ENCODE data around the gene MOB2.

MOB2 gene, protein sequence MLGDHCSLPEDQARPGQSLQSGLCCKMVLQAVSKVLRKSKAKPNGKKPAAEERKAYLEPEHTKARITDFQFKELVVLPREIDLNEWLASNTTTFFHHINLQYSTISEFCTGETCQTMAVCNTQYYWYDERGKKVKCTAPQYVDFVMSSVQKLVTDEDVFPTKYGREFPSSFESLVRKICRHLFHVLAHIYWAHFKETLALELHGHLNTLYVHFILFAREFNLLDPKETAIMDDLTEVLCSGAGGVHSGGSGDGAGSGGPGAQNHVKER

DNA sequence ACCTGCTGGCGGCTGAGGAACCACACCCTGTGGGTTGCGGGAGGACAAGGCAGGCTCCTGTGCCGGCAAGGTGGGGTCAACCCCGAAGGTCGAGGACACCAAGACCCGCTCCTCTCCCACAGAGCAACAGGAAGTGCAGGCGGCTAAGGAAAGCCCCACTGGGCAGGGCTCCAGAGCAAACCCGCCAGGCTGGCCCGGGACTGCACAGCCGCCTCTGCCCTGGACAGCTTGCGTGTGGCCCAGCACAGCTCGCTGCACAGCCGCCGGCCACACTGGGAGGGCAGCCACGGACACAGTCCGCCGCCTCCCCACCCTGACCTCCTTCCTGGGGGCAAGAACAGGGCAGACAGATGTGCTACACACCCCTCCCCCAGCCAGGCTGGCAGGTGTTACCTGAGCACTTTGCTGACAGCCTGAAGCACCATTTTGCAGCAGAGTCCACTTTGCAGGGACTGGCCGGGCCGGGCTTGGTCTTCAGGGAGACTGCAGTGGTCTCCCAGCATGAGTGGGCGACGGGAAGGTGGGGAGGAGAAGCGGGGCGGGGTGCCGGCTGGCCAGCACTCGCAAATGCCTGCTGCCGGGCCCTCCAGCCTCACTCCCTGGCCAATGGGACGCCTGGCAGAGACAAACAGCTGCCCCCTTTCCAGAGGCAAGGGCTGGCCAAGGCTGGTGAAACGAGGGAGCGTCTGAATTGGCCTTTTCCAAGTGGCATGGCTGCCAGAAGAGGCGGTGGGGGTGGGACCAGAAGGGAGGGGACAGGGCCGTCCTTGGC, at the start of gene MOB2:
MOB2 (minus strand) TSS at position 726 of the 772 bp plus-strand sequence; CDS start at position 503, 223 bp downstream.
- DNase-seq, result peak; percentile 72

DNA sequence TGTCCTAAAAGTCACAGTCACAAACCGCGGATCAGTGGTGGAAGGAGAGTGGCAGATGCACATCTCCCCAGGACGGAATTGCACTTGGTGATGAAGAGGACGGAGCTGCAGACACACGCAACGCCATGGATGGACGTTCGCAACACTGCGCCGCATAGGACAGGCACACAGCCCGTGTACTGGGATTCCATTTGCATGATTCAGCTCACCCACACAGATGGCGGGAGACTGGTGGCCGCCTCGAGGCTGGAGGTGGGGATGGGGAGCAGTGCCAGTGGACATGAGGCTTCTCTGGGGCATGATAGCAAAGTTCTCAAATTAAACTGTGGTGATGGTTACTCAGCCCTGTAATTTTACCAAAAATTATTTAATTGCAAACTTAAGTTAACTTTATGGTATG, 48.1 kb upstream of the MOB2 start:
- DNase-seq, result no peak

DNA sequence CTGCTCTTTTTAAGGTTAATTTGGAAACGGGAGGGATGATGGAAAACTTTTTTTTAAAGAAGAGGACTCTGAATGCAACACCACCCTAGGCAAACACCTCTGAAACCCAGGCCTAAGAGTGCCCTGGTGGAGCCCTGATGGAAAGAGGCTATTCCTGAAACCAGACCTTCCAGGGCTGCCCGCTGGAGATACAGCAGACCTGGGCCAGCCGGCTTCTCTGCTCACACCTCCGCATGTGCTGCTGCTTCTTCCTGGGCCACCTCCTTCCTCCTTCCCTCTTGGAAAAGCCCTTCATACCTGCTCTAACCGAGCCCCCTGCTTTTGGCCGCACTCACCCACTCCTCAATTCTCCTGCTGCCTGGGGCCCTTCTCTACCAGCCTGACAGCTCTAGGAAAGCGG, 47.6 kb upstream of the MOB2 start:
- DNase-seq, result no peak

DNA sequence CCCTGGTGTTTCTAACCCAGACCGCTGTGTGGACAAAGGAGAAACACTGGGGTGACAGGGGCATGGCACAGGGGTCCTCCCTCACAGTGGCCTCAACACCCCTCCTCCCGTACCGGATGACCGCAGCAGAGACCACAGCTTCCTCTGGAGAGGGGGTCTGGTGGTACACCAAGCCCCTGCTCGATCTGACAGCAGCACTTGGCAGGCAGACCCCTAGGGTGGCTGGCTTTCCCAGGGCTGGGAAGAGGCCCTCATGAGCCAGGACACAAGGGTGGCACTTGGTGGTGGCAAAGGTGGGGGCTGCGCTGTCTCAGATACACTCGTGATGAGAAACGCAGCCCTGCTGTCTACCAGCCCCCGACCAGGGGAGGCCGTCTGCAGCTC, 46.8 kb upstream of the MOB2 start:
- DNase-seq, result no peak

DNA sequence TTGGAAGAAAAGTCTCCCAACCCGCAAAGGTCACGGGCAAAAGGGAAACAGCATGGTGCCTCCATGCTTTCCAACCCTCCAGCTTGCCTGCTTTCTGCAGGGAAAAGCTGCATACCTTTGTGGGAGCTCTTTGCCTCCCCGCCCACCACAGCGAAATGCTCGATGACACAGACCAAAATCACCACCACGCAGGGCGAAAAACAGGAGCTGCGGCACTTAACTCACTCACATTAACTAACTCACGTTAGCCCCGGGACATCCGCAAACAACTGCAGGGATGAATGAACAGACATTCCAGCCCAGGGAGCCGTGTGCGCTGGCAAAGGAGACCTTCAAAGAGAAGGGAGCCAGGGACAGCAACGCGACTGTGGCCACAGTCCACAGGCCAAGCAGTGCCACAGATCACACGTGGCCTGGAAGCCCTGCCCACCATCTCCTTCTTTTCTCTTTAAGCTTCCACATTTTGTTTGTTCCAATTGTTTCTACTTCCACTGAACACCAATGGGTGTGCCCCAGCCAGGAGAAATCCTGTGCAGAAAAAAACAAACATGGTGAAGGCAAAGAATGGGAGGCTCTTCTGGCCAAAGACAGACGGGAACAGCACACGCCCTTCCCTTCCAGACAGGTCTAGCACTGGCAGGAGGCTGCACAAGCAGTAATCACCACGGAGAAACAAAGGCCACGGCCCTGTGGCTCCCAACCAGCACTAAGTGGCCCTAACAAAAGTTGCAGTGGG, 46.2 kb upstream of the MOB2 start:
- no peak for DNase-seq

DNA sequence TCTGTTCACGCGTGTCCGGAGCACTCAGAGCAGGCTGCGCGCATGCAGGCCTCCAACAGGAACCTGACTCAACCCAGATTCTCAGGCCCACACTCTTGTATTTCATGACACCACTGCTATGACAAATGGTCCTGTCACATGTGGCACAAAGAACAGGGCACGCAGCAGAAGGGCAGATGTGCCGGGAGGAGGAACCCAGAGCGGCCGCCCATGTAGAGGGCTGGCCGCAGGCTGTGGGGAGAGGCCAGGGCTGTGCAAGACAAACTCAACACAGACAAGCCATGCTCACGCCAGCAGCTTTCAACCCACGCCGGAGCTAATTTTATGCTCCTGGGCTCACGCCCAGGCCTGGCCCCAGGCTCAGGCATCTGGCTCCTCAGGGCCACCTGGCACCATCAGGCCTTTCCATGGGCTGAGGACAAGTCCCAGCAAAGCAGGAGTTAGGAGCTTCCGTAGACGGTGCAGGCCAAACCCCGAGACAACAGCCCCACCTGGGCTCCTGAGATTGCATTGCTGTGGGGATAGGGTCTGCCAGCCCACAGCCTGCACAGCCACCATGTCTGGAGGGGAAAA, 45.5 kb upstream of the MOB2 start:
- no peak for DNase-seq

DNA sequence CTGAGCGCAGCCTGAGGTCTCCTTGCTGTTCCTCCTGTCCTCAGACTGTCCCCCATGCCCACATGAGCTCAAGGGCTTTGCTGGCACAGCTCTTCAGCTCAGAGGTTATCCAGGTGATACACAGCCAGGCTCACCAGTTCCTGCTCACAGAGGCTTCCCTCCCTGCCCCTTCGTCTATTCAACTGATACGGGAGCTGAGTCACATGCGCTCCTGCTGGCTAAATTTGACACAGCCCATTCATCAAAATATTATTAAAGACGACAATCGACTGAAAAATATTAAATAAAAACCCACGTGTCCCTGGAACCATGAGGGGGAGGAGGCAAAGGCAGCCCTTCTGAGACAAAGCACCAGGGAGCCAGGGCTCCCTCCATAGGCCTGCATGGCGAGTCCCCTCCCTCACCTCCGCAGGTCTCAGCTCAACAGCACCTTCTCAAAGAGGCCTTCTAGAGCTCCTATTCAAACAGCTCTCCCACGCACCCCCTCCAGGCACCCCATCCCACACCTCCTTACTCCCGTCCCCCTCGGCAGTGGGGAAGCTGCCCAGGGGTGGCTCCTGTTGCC, 45.0 kb upstream of the MOB2 start:
- DNase-seq, result no peak

DNA sequence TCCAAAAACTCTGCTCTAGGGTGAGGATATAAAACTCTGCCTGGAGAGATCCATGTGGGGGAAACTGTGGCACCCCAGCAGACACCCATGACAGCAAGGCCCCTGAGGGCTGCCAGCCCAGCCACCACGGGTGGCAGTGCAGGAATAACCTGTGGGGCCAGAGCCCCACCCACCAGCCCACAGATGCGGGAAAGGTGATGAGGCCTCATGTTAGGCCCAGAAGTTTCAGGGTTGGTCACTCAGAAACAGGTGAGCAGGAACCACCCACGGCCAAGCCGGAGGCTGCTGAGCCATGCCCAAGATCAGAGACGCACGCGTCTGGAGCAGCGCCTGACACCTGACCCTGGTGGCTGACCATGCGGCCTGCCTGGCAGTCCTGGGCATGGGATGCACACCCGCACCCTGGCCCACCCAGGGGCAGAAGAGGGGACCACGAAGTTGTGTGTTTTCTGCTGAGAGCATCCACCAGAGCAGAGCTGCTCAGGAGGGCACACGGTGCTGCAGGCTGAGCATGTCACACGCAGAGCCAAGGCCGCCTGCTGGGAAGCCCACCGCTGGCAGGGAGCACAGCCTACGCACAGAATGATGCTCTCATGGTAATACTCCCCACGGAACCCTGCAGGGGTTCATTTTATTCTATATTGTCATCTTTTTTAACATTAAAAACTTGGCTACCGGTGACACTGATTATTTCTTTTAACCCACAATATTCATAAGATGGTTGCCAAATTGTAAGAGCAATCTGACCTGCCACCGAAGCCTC, 44.3 kb upstream of the MOB2 start:
- DNase-seq, result no peak

DNA sequence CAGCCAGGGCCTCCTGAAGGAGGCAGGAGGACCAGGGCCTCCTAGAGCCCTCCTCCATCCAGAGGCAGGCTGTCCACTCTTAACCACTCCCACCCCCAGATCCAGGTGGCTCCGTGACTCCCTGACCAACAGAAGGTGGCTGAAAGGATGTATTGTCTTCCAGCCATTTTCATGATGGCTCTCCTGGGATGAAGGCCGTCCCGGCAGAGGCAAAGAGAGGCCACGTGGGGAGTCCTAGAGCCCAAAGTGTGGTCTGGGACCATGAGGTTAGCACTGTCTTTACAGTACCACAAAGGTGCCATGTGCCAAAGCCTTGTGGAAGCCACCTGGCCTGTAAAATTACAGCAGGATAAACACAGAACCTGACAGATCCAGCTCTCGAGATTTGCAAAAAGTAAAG, 43.2 kb upstream of the MOB2 start:
- DNase-seq, result no peak

DNA sequence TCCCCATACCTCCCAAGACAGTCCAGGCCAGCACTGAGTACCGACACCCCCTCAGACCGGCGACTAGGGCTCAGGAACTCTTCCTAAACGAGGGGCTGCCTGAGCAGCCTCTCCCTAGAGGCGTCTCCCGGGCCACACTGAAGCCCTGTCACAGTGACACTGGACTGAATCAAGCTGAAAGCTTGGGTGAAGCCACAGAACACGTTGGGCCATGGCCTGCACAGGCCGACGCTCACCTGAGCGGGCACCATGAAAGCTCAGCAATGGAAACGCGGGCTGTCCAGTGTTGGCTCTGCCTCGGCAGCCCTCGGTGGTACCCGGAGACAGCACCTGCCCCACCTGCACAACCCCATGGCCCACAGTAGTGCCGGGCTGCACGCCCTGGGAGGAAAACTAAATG, 42.7 kb upstream of the MOB2 start:
- no peak for DNase-seq

DNA sequence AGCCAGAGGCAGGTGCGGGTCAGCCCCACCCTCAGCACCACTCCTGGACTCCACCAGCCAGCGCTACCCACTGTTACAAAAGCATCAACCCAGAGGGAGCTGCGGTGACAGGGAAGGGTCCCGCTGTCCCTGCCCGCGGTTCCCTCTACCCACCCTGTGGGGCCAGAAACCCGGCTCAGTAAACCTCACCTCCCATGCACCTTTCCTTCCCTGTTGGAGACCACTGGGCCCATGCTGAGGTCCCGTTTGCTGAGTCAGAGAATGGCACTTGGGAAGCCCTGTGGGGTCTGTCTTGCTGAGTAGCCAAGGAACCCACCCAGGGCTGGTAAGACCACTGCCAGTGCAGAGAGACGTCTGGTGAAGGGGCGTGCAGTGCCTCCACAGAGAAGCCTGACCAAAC, 42.1 kb upstream of the MOB2 start:
- no peak for DNase-seq

DNA sequence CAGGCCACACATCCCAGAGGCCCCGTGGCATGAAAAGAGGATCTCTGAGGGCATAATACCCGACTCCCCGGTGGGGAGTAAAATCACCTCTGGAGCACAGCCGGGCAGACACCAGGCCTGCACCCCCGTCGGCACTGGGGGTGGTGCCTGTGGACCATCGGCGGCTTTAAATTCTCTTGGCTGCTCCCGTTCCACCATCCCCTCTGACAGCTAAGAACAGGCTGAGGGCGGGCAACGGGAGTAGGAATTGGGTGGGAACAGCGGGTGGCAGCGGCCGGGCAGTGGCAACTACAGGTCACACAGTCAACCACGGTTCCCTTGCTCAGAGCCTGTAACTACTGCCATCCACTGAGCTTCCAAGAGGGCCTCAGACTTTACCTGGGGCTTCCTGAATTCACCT, 40.2 kb upstream of the MOB2 start:
- no peak for DNase-seq

DNA sequence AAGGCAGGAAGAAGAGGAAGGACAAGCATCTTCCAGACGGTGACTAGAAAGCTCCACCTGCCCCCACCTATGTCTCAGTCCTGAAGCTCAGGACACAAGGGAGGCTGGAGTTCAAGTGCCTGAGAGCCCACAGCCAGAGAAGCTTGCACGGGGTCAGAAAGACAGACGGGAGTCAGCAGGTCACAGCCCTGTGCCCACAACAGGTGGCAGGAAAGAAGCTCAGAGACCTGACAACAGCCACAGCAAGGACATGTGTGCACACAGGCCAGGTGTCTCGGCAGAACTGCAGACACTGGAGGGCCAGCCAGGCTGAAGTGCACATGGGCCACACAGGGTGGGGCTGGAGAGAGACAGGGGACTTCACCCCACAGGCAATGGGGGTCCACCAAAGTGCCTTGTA, 37.2 kb upstream of the MOB2 start:
- no peak for DNase-seq

DNA sequence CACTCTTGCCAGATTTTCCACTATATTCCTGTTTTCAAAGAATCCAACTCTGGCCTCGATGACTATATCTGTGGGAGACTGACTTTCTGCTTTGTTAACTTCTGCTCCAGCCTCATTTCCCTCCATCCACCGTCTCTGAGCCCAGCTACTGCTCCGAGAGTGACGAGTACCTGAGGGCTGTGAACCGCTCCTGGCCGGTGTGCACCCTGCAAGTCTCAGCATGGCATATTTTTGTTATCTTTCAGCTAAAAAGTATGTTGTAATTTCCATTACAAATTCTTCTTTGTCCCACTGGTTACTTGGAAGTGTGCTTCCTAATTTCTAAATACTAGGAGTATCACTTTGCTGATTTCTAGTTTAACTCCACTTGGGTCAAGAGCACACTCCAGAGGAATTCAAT, 36.5 kb upstream of the MOB2 start:
- DNase-seq, result no peak

DNA sequence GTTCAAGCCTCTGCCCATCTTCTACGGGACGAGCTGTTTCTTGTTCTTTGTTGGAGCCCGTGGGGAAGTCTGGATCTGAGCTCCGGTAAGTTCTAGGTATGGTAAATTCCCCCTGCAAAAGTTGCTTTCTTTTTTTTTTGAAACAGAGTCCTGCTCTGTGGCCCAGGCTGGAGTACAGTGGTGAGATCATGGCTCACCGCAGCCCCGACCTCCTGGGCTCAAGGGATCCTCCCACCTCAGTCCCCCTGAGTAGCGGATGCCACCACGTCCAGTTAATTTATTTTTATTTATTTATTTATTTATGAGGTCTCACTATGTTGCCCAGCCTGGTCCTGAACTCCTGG, 35.5 kb upstream of the MOB2 start:
- DNase-seq, result no peak

DNA sequence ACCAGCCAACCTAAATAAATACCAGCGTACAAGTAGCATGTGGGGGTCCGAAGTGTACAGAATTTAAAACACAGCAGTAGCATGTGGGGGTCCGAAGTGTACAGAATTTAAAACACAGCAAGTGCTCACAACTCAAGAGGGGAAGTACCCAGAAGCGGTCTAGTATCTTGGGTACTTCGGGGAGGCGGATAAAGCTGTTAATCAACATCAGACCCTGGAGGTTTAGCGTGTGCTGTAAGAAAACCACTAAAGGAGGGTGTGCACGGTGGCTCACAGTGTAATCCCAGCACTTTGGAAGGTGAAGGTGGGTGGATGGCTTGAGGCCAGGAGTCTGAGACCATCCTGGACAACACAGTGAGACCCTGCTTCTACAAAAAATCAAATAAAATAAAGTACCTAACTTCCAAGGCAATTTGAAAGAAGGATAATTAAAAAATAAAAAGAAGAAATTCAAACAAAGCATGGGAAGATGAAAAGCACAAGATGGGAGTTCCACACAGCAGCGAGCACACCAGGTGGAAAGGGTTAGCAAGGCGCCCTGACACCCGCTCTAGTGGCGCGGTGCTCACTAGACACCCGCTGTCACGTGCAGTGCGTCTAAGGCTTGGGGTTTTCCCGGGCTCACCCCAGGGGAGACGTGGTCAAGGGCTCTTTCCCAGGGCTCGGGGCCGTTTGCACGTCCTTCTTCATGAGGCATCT, 35.0 kb upstream of the MOB2 start:
- no peak for DNase-seq

DNA sequence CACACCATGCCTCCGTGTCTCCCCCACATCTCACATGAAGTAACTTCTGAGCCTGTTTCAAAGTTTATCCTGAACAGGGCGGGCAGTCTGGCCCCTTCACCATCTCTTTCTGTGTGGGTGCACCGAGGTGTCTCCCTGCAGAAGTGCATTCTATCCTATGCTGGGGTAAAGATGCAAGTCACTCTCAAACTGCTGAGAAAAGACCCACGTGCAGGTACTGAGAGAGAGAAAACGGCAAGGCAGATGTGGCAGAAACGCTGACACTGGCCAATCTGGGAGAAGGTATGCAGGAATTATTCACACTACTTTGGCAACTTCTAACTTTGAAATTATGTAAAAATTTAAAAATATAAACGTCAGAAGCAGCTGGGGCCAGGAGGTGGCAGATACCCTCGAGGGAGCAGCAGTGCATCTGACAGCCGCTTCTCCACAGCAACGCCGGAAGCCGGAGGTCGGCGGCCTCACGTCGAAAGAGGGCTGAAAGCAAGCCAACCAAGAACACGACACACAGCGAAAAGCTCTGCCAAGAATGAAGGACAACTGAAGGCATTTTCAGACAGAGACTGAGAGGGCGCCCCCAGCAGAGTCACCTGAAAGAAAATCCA, 34.2 kb upstream of the MOB2 start:
- no peak for DNase-seq

DNA sequence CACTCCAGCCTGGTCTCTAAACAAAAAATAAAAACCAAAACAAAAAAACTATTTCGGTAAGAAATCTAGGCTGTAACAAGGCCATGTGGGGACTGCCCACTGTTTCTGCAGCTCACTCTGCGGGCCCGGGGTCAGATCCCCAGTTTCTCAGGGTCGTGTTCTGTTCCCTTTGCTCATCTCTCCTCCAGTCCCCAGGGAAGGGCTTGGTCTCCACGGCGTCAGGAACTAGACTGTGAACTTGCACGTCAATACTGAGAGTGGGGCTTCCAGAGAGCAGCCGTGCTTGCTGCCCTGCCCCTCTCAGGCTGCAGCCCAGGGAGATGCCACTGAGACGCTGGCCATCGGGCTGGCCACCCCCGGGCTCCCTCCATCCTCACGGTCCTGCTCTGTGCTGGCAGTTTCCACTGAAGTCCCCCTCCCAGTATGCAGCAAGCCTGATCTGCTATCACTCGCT, 33.7 kb upstream of the MOB2 start:
- DNase-seq, result no peak

DNA sequence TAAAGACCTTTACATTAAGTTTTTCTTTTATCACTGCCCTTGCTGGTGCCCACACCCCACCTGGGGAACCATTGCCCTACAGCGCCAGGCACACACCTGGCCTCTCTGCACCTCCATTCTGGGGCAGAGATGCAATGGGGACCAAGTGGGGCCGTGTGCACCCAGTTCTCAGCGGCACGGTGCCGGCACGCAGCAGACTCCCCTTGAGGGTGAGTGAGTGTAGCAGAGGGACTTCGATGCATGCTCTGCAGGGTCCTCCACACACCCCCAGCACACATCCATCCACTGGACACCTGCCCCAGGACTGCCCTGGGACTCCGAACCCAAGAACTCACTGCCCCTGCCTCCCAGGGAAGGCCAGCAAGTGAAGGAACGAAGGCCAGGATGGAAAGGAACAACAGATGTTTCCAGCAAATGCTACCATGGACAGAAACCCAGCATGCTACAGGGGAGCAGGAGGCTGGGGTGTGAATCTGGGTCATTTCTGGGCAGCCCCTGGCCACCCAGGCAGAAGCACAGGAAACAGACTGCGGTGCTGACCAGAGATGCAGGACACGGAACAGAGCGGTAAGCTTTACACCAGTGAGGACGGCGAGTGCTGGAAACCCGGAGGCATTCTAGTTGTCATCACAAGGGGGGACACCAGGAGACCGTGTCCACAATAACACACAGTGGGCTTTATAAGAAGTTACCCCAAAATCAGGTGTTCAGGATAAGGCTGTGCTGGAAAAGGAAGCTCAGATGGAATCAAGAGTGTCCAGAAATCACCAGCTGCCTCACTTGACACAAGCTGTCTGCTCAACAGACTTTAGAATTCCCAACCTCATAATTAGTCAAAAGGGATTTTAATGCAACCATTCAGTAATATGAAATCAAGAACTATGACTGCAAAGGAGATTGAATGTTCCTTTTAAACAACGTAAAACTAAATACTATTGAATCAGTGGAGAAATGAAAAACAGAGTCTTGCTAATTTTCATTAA, 32.7 kb upstream of the MOB2 start:
- no peak for DNase-seq

DNA sequence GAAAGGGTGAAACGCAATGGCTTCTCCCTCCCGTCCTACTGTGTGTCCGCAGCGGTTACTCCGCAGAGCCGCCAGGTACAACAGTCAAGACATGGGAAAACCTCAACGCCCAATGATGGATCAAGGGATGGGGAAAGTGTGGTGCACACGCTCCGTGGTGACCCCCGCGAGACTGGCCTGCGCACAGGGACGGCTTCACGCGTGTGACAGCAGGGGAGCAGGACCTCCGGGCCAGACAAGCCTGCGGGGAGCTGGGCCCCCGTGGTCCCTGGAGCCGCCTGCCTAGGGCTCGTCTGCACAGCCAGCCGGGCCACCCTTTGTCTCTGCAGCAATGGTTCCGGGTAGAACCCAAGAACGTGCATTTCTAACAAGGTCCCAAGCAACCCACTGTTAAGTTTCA, 31.7 kb upstream of the MOB2 start:
- no peak for DNase-seq
